ENCODE measurements around the gene TMEM176A.

The TMEM176A gene

DNA sequence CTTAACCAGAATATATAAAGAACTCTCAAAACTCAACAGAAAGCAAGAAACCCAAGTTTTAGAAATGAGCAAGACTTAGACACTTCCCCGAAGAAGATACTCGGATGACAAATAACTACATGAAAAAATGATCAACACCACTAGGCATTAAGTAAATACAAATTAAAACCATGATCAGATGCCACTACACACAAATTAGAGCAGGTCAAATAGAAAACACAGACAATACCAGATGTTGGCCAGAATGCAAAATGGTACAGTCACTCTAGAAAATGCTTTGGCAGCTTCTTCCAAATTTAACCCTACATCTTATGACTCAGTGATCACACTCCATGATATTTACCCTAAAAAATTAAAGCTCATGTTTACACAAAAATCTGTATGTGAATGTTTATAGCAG is 18.4 kb downstream of the TMEM176A start:
- Histone ChIP-seq H3K27me3 (ENCODE audit: insufficient read depth, poor library complexity, severe bottlenecking) (no peaks in the 10 kb centered on the region), H3K27ac (replicated peaks) (no peak overlapping the region), H3K4me3 (replicated peaks; ENCODE audit: insufficient read depth, low read length) (no peak overlapping the region)
- DNase-seq (ENCODE audit: low read depth in 1 of 2, low spot score in 1 of 2): no peak
- TF ChIP-seq, protein P1, sequence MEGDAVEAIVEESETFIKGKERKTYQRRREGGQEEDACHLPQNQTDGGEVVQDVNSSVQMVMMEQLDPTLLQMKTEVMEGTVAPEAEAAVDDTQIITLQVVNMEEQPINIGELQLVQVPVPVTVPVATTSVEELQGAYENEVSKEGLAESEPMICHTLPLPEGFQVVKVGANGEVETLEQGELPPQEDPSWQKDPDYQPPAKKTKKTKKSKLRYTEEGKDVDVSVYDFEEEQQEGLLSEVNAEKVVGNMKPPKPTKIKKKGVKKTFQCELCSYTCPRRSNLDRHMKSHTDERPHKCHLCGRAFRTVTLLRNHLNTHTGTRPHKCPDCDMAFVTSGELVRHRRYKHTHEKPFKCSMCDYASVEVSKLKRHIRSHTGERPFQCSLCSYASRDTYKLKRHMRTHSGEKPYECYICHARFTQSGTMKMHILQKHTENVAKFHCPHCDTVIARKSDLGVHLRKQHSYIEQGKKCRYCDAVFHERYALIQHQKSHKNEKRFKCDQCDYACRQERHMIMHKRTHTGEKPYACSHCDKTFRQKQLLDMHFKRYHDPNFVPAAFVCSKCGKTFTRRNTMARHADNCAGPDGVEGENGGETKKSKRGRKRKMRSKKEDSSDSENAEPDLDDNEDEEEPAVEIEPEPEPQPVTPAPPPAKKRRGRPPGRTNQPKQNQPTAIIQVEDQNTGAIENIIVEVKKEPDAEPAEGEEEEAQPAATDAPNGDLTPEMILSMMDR (IDR thresholded peaks at IDR 0.05; ENCODE audit: insufficient read depth, low read length): no peak
- TF ChIP-seq GABPA (IDR thresholded peaks at IDR 0.05; ENCODE audit: low read depth) (no peak), SPI1 (IDR thresholded peaks at IDR 0.05; ENCODE audit: borderline replicate concordance, low read depth) (no peak), POLR2AphosphoS5 (IDR thresholded peaks at IDR 0.05; ENCODE audit: low read depth) (no peak)
- TF ChIP-seq, protein P2, sequence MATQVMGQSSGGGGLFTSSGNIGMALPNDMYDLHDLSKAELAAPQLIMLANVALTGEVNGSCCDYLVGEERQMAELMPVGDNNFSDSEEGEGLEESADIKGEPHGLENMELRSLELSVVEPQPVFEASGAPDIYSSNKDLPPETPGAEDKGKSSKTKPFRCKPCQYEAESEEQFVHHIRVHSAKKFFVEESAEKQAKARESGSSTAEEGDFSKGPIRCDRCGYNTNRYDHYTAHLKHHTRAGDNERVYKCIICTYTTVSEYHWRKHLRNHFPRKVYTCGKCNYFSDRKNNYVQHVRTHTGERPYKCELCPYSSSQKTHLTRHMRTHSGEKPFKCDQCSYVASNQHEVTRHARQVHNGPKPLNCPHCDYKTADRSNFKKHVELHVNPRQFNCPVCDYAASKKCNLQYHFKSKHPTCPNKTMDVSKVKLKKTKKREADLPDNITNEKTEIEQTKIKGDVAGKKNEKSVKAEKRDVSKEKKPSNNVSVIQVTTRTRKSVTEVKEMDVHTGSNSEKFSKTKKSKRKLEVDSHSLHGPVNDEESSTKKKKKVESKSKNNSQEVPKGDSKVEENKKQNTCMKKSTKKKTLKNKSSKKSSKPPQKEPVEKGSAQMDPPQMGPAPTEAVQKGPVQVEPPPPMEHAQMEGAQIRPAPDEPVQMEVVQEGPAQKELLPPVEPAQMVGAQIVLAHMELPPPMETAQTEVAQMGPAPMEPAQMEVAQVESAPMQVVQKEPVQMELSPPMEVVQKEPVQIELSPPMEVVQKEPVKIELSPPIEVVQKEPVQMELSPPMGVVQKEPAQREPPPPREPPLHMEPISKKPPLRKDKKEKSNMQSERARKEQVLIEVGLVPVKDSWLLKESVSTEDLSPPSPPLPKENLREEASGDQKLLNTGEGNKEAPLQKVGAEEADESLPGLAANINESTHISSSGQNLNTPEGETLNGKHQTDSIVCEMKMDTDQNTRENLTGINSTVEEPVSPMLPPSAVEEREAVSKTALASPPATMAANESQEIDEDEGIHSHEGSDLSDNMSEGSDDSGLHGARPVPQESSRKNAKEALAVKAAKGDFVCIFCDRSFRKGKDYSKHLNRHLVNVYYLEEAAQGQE (IDR thresholded peaks at IDR 0.05; ENCODE audit: insufficient replicate concordance, low read depth): no peak

GRCh38 chr7:150820148-150820547 is 19.6 kb downstream of the TMEM176A start:
- H3K27me3 ChIP-seq (ENCODE audit: insufficient read depth, poor library complexity, severe bottlenecking): no peaks in the 10 kb centered on the region
- no peak for DNase-seq (ENCODE audit: low read depth in 1 of 2, low spot score in 1 of 2)
- H3K27ac ChIP-seq (replicated peaks): no peak overlapping the region
- TF ChIP-seq GABPA (IDR thresholded peaks at IDR 0.05; ENCODE audit: low read depth) (no peak), POLR2AphosphoS5 (IDR thresholded peaks at IDR 0.05; ENCODE audit: low read depth) (no peak), SPI1 (IDR thresholded peaks at IDR 0.05; ENCODE audit: borderline replicate concordance, low read depth) (no peak)
- TF ChIP-seq, protein P2 (IDR thresholded peaks at IDR 0.05; ENCODE audit: insufficient replicate concordance, low read depth): no peak
- TF ChIP-seq, protein P1 (IDR thresholded peaks at IDR 0.05; ENCODE audit: insufficient read depth, low read length): no peak
- H3K4me3 ChIP-seq (replicated peaks; ENCODE audit: insufficient read depth, low read length): no peak overlapping the region

DNA sequence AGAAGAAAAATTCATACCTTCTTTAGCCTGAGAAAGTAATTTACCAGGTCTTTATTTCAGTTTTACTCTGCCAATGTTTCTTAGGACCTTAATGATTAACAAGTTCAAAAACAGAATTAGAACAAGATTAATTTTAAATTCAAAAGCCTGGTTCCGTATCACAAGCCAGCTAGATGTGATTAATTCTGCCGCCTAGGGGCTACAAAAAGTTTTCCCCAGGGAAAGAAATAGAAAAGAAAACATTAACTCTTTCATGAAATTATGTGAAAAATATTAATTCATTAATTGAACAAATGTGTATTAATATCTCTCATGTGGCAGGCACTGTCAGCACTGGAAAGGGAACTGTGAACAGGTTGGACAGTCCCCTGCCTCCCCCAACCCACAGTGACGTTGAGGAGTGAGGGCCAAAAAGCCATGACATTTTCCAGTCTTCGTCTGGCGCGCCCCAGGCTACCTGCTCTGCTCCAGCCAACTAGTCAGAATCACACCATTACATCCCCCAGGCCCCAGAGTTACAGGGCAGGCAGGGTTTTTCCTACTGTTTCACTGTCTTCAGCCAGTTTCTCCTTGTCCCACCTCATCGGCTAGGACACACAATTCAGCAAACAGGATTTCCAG is 20.1 kb downstream of the TMEM176A start:
- DNase-seq (ENCODE audit: low read depth in 1 of 2, low spot score in 1 of 2): no peak
- TF ChIP-seq, protein P1 (IDR thresholded peaks at IDR 0.05; ENCODE audit: insufficient read depth, low read length): no peak
- TF ChIP-seq SPI1 (IDR thresholded peaks at IDR 0.05; ENCODE audit: borderline replicate concordance, low read depth) (no peak), POLR2AphosphoS5 (IDR thresholded peaks at IDR 0.05; ENCODE audit: low read depth) (no peak), GABPA (IDR thresholded peaks at IDR 0.05; ENCODE audit: low read depth) (no peak)
- TF ChIP-seq, protein P2 (IDR thresholded peaks at IDR 0.05; ENCODE audit: insufficient replicate concordance, low read depth): no peak
- Histone ChIP-seq H3K27me3 (ENCODE audit: insufficient read depth, poor library complexity, severe bottlenecking) (no peaks in the 10 kb centered on the region), H3K4me3 (replicated peaks; ENCODE audit: insufficient read depth, low read length) (no peak overlapping the region), H3K27ac (replicated peaks) (no peak overlapping the region)

All from HL-60 (cell line).